HepG2 (cell line): ENCODE data around the gene CD276. TPM values are rescaled to one million over a fixed set of nuclear protein-coding genes. Genes with fewer than 3 reads are reported as not detected.

Experiments
- ATAC-seq: fragments of 200-7000 bp; cut with Tn5 transposase; 3 replicates; pipeline ENCODE4 v1.9.1; 2020; ENCODE audit warnings: mild to moderate bottlenecking, moderate library complexity
- BruUV-seq: library from RNA; stranded (reverse); fragments of 400-500 nt; replicated peaks from 2 replicates; lab custom pipeline; 2021; lab: Mats Ljungman, UMichigan
- CTCF ChIA-PET: fragments of 300-600 bp; formaldehyde crosslinking; extraction: SDS; loops from one replicate; lab custom pipeline; 2021; ENCODE audit warnings: low total read pairs, inconsistent platforms, low intra/inter-chr PET ratio; lab: Yijun Ruan, JAX
- POLR2A ChIA-PET: fragments of 350-600 bp; sonication (Branson Sonifier 250); formaldehyde crosslinking; loops from one replicate; lab custom pipeline; 2020; ENCODE audit warnings: antibody characterized with exemption, inconsistent platforms; lab: Yijun Ruan, JAX
- DNase-seq: peaks from one replicate; pipeline ENCODE4 v3.0.0-alpha.2; 2015; ENCODE audit warnings: low spot score
- FAIRE-seq: peaks from 3 replicates; lab custom pipeline; 2011; peaks lifted over from hg19 to GRCh38; lab: Jason Lieb, UNC
- H2AFZ ChIP-seq: one replicate; pipeline ENCODE4 v1.6.1; 2011; ENCODE audit warnings: low read length, inconsistent platforms
- H3K27ac ChIP-seq: fragments of 300-600 bp; 3 replicates; pipeline ENCODE4 v1.8.0; 2011; ENCODE audit warnings: mixed run types, mild to moderate bottlenecking, mixed read lengths, low read length, inconsistent platforms; ENCODE audit not compliant: insufficient read depth; ENCODE audit errors: extremely low read length
- H3K27me3 ChIP-seq, 2 experiments: fragments of 200-600 bp in 1 of 2; 2 replicates in 1 of 2; 3 replicates in 1 of 2; pipeline versions ENCODE4 v1.6.0 to v1.8.0; 2011; ENCODE audit warnings: low read length in 2 of 2, mild to moderate bottlenecking in 2 of 2, moderate library complexity in 2 of 2, inconsistent platforms in 1 of 2; ENCODE audit not compliant: insufficient read depth in 2 of 2, control insufficient read depth in 1 of 2
- H3K36me3 ChIP-seq, 2 experiments: fragments of 200-600 bp in 1 of 2; replicated peaks in 1 of 2; 2 replicates in 1 of 2; 3 replicates in 1 of 2; pipeline versions ENCODE4 v1.5.1 to v1.8.0; 2011; ENCODE audit warnings: low read length in 2 of 2, inconsistent platforms in 1 of 2; ENCODE audit not compliant: insufficient read depth in 2 of 2, control insufficient read depth in 1 of 2
- H3K4me1 ChIP-seq: 2 replicates; pipeline ENCODE4 v1.5.1; 2012; ENCODE audit warnings: low read length, inconsistent platforms; ENCODE audit not compliant: insufficient read depth
- H3K4me2 ChIP-seq: 2 replicates; pipeline ENCODE4 v1.6.0; 2011; ENCODE audit warnings: low read depth, low read length, inconsistent platforms
- H3K4me3 ChIP-seq, 3 experiments: fragments of 200-600 bp in 1 of 3; sonication (generic), shearing (Covaris generic) in 1 of 3; replicated peaks in 1 of 3; 2 replicates each; pipeline ENCODE4 v1.5.1; 2011 to 2016; ENCODE audit warnings: low read length in 3 of 3, inconsistent platforms in 2 of 3, low read depth in 2 of 3, mild to moderate bottlenecking in 2 of 3, control low read depth in 1 of 3, mixed read lengths in 1 of 3; ENCODE audit not compliant: insufficient read depth in 1 of 3
- H3K79me2 ChIP-seq: one replicate; pipeline ENCODE4 v1.6.1; 2011; ENCODE audit warnings: low read length, inconsistent platforms; ENCODE audit not compliant: insufficient read depth
- H3K9ac ChIP-seq: 2 replicates; pipeline ENCODE4 v1.6.0; 2011; ENCODE audit warnings: mild to moderate bottlenecking, low read depth, low read length, inconsistent platforms; ENCODE audit not compliant: insufficient read depth
- H3K9me3 ChIP-seq: 2 replicates; pipeline ENCODE4 v1.5.1; 2012; ENCODE audit warnings: mild to moderate bottlenecking, low read length
- H4K20me1 ChIP-seq: 2 replicates; pipeline ENCODE4 v1.6.0; 2011; ENCODE audit warnings: inconsistent platforms, mild to moderate bottlenecking, low read length, moderate library complexity; ENCODE audit not compliant: insufficient read depth
- ARHGAP35 ChIP-seq: sonication (generic); formaldehyde crosslinking; IDR thresholded peaks from 2 replicates; pipeline ENCODE4 v1.9.0; 2022; ENCODE audit warnings: mild to moderate bottlenecking, inconsistent platforms, moderate library complexity, missing genetic modification reagents, borderline replicate concordance
- HNF4A ChIP-seq: sonication (generic); formaldehyde crosslinking; IDR thresholded peaks from 2 replicates; pipeline ENCODE4 v1.4.0; 2020; ENCODE audit warnings: missing genetic modification reagents
- JUN ChIP-seq: sonication (generic); formaldehyde crosslinking; IDR thresholded peaks from 2 replicates; pipeline ENCODE4 v1.4.0; 2020; ENCODE audit warnings: mild to moderate bottlenecking, missing genetic modification reagents
- MTA3 ChIP-seq: sonication (generic); formaldehyde crosslinking; IDR thresholded peaks from 2 replicates; pipeline ENCODE4 v1.4.0; 2020; ENCODE audit warnings: missing genetic modification reagents
- MXD4 ChIP-seq: IDR thresholded peaks from 2 replicates; pipeline ENCODE4 v1.6.1; 2016; ENCODE audit warnings: mild to moderate bottlenecking, missing biosample characterization, missing genetic modification reagents
- NFE2 ChIP-seq: sonication (generic); formaldehyde crosslinking; IDR thresholded peaks from 2 replicates; pipeline ENCODE4 v1.4.0; 2020; ENCODE audit warnings: missing genetic modification reagents
- NR2F6 ChIP-seq, 2 experiments: IDR thresholded peaks; 2 replicates each; pipeline ENCODE4 v1.6.1; 2016; ENCODE audit warnings: antibody characterized with exemption in 1 of 2, mild to moderate bottlenecking in 1 of 2
- RNF219 ChIP-seq: sonication (generic); formaldehyde crosslinking; IDR thresholded peaks from 2 replicates; pipeline ENCODE4 v1.5.0; 2020; ENCODE audit warnings: mild to moderate bottlenecking, missing genetic modification reagents
- SOX5 ChIP-seq: IDR thresholded peaks from 2 replicates; pipeline ENCODE4 v1.6.1; 2016; ENCODE audit warnings: borderline replicate concordance
- ZNF33A ChIP-seq: sonication (generic); formaldehyde crosslinking; IDR thresholded peaks from 2 replicates; pipeline ENCODE4 v1.5.1; 2020; ENCODE audit warnings: missing genetic modification reagents, mild to moderate bottlenecking, moderate library complexity, borderline replicate concordance
- ZNF639 ChIP-seq: conservative IDR thresholded peaks from 2 replicates; pipeline ENCODE4 v1.6.1; 2018; ENCODE audit warnings: missing genetic modification reagents
- ZNF746 ChIP-seq: sonication (generic); formaldehyde crosslinking; IDR thresholded peaks from 2 replicates; pipeline ENCODE4 v1.8.0; 2022; ENCODE audit warnings: mild to moderate bottlenecking, missing genetic modification reagents
- ZNF773 ChIP-seq: sonication (generic); formaldehyde crosslinking; IDR thresholded peaks from 2 replicates; pipeline ENCODE4 v1.4.0; 2020; ENCODE audit warnings: missing genetic modification reagents, borderline replicate concordance
- ZNF841 ChIP-seq: sonication (generic); formaldehyde crosslinking; IDR thresholded peaks from 2 replicates; pipeline ENCODE4 v1.8.1; 2023; ENCODE audit warnings: missing genetic modification reagents, borderline replicate concordance
- ZSCAN9 ChIP-seq: IDR thresholded peaks from 2 replicates; pipeline ENCODE4 v1.6.1; 2016; ENCODE audit warnings: borderline replicate concordance
- WGBS: methylation state at CpG from one replicate; pipeline ENCODE4 v1.1.6; 2017; ENCODE audit warnings: low lambda C conversion rate; 5-methylcytosine and 5-hydroxymethylcytosine counted together
- in situ Hi-C: cut with HindIII; loops from 2 replicates; pipeline ENCODE4 v1.10.0; 2017; ENCODE audit warnings: low pct_unique_long_range_greater_than_20kb; ENCODE audit not compliant: extremely low pct_ligation_motif_present
- intact Hi-C: fragments of 100-400 bp; cut with micrococcal nuclease; formaldehyde crosslinking; loops from one replicate; pipeline ENCODE4 v1.10.0; 2022; ENCODE audit not compliant: unreplicated experiment
- polyA plus RNA-seq, 8 experiments: library from polyadenylated mRNA; depleted of rRNA in 3 of 8; stranded (reverse) in 7 of 8; unstranded in 1 of 8; fragments of >200 nt; fragmentation: Illumina TruSeq in 4 of 8; extraction: Trizol in 4 of 8; gene quantifications; 2 replicates each; pipeline versions ENCODE4 v1.2.1 to v1.2.3, GENCODE V29; 2011 to 2016; ENCODE audit warnings: low read depth in 4 of 8, missing spikeins in 1 of 8, mixed read lengths in 1 of 8; ENCODE audit not compliant: insufficient read depth in 1 of 8
- total RNA-seq, 5 experiments: library from RNA; depleted of rRNA; stranded (reverse); fragments of >200 nt; fragmentation: Illumina TruSeq; extraction: Trizol; gene quantifications; 2 replicates each; pipeline ENCODE4 v1.2.3, GENCODE V29; 2016; ENCODE audit warnings: low read depth in 1 of 5

The CD276 gene
- total and polyA plus RNA-seq, 2 of the 13 experiments (the other 11 are each of a cell fraction or from before 2014, with no cell fraction given): 24.6 to 55.2 TPM

- no peak for TF ChIP-seq ZNF33A (CRISPR knock-in tag)
- no peak for TF ChIP-seq ZNF841
- no peak for TF ChIP-seq HNF4A (CRISPR knock-in tag)
- no peak for TF ChIP-seq ZSCAN9 (CRISPR knock-in tag)
- no peak for TF ChIP-seq ZNF639 (CRISPR knock-in tag)
These were observed 74.3 kb downstream of the CD276 start (continued) for GRCh38 chr15:73758461-73758860.

- FAIRE-seq (no peak), DNase-seq (no peak), ATAC-seq (no peak)
- Histone ChIP-seq H3K27me3 (peaks cover 1 to 19% of the 10 kb centered on the region in 2 experiments; a peak in 3 of 5 replicates), H3K79me2 (no peaks in the 10 kb centered on the region), H2AFZ (no peak overlapping the region), H3K9me3 (no peaks in the 10 kb centered on the region), H3K9ac (no peak overlapping the region), H4K20me1 (no peaks in the 10 kb centered on the region), H3K36me3 (no peaks in the 10 kb centered on the region), H3K4me3 (no peak overlapping the region), H3K4me2 (no peak overlapping the region), H3K27ac (no peak overlapping the region), H3K4me1 (peaks cover 7% of the 10 kb centered on the region; the same call in 1 of the 2 replicates)
- POLR2A ChIA-PET: no interaction called here
- intact Hi-C loops (no loop called here), in situ Hi-C loops (no loop called here)
- TF ChIP-seq JUN: no peak
- no peak for TF ChIP-seq NR2F6 (IDR thresholded peaks at IDR 0.05)
- TF ChIP-seq NR2F6 (CRISPR knock-in tag; IDR thresholded peaks at IDR 0.05): no peak
- TF ChIP-seq ZNF746: no peak
- no peak for TF ChIP-seq MTA3 (CRISPR knock-in tag)
- no peak for TF ChIP-seq RNF219 (CRISPR knock-in tag)
- no peak for TF ChIP-seq MXD4
- TF ChIP-seq ZNF773 (CRISPR knock-in tag): no peak
- no peak for TF ChIP-seq ARHGAP35
- no peak for TF ChIP-seq NFE2 (CRISPR knock-in tag)
- no peak for TF ChIP-seq SOX5 (CRISPR knock-in tag)
- CTCF ChIA-PET: no interaction called here
- 18% methylated on average over 11 of the region's 11 CpGs for WGBS
- BruUV-seq: no TSS peak
These were observed 76.4 kb downstream of the CD276 start for GRCh38 chr15:73760330-73761329.
